CD1c-positive myeloid dendritic cell (primary cell): ENCODE data around the gene C19orf47.

Experiments
- DNase-seq: peaks from one replicate; pipeline ENCODE4 v3.0.0-alpha.2; 2016; ENCODE audit errors: extremely low spot score

C19orf47 gene

GRCh38 chr19:40320558-40320935, 27.6 kb downstream of the C19orf47 start:
- DNase-seq = no peak

- DNase-seq = no peak
Observed at GRCh38 chr19:40317338-40317737, 30.9 kb downstream of the C19orf47 start.

- no peak for DNase-seq
Observed at GRCh38 chr19:40315812-40316470, 32.3 kb downstream of the C19orf47 start.

- peak; percentile 27 for DNase-seq
Observed at GRCh38 chr19:40314656-40315055, 33.5 kb downstream of the C19orf47 start.

- no peak for DNase-seq
Observed at GRCh38 chr19:40313229-40313983, 34.8 kb downstream of the C19orf47 start.

- no peak for DNase-seq
Observed at GRCh38 chr19:40312533-40312932, 35.7 kb downstream of the C19orf47 start.

GRCh38 chr19:40309666-40310065, 38.5 kb downstream of the C19orf47 start:
- DNase-seq = no peak

GRCh38 chr19:40305403-40305802, 42.8 kb downstream of the C19orf47 start:
- peak; percentile 87 for DNase-seq

GRCh38 chr19:40304306-40304705, 43.9 kb downstream of the C19orf47 start:
- DNase-seq = no peak

GRCh38 chr19:40303765-40304164, 44.4 kb downstream of the C19orf47 start:
- no peak for DNase-seq

- DNase-seq = no peak
Observed at GRCh38 chr19:40302224-40303011, 45.8 kb downstream of the C19orf47 start.

- DNase-seq = no peak
Observed at GRCh38 chr19:40300668-40301067, 47.5 kb downstream of the C19orf47 start.

GRCh38 chr19:40298026-40298425, 50.2 kb downstream of the C19orf47 start:
- DNase-seq = no peak

GRCh38 chr19:40294560-40294959, 53.6 kb downstream of the C19orf47 start:
- no peak for DNase-seq

- no peak for DNase-seq
Observed at GRCh38 chr19:40286971-40287421, 61.2 kb downstream of the C19orf47 start.

GRCh38 chr19:40286235-40286970, 61.8 kb downstream of the C19orf47 start:
- no peak for DNase-seq

GRCh38 chr19:40285353-40286234, 62.6 kb downstream of the C19orf47 start:
- peak; percentile 99 for DNase-seq

- DNase-seq = peak; percentile 33
Observed at GRCh38 chr19:40284501-40285352, 63.5 kb downstream of the C19orf47 start, which contains the start of gene AKT2. AKT2 (minus strand) TSS chr19:40285345; CDS start chr19:40265267, 20,078 bp downstream.

- DNase-seq = peak; percentile 1
Observed at GRCh38 chr19:40284251-40284500, 64.0 kb downstream of the C19orf47 start.
